Fibroblast of upper back skin (primary cell): ENCODE results near the gene LST1.
"Not testable (repeated sequence)": the region's sequence is repeated elsewhere in the genome, so short reads cannot be mapped to it uniquely, and the experiment has no call there.

Source experiments
- DNase-seq: peaks from one replicate; pipeline ENCODE4 v3.0.0-alpha.2; 2013

Gene LST1

GRCh38 chr6:31581434-31582229, 4.4 kb upstream of the LST1 start:
- no peak for DNase-seq

DNA sequence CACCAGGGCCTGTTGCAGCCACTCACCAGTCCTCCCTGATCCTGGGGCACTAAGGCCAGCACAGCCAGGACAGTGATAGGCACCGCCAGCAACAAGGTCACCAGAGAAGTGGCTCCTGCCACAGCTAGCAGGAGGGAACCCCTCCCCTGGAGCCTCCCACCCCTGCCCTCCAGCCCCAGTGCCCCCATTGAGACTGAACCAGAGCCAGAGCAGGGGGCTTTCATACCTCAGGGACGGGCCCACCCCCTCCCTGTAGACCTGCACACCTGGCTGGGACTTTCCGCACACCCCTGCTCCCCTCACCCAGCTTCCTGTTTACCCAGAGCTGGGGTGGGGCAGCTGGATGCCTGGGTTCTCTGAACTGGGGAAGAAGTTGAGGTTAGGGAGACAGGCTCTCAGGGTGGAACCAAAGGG, 3.8 kb upstream of the LST1 start, which contains the start of gene LTB:
Gene LTB (minus strand): TSS at position 195 of the 414 bp plus-strand sequence. CDS start 7 bp downstream, at position 188.
- no peak for DNase-seq

DNA sequence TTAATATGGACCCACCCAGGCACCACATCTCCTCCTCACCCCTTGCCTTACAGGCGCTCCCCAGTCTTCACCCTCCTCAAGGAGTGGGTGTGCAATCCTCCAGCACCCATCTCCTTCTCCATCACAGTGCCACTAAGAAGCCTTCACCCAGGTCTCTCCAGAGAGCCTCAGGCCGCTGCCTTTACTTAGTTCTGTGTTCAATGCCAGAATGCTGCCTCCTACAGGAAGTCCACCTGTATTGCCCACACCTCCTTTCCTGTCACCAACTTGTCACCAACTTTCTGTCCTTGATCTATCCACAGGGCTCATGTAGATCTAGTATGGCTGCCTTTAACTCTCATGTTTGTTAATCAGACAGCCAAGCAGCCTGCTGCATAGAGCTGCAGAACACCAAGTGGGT, 586 bp upstream of the LST1 start:
- no peak for DNase-seq

- DNase-seq = no peak
Measured at GRCh38 chr6:31586599-31587281, 663 bp downstream of the LST1 start.

- DNase-seq = no peak
Measured at GRCh38 chr6:31587791-31588777, 2.0 kb downstream of the LST1 start.

DNA sequence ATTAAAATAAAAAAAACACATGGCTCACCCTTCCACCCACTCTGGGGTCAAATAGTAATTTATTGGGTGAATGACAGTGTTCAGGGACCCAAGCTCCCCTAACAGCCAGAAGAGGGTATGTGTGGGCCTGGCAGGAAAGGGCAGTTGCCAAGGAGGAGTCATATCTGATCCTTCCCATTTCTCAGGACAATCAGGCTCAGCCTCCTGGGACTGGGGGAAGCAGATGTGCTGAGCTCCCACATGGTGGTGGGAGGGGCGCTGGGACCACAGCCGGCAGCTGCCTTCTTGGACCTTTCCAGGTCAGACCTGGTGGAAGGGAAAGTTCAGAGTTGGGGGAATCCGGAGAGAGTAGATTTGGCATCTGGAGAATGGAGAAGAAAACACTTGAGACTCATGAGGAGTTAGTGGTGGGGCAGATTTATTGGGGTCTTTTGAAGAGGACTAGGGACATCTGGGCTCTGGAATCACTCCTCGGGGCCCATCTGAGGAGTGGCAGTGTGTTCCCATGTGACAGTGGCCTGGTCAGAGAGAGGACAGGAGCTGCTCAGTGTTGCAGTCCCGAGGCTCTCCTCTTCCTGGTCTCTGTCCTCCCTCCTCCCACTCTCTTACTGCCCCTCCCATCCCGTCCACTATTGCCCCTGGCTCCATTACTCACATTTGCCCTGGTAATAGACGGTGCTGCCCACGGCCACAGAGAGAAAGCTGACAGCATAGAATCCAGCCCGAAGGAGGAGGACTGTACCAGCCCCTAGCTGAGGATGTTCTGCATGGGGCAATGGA, 3.0 kb downstream of the LST1 start:
- DNase-seq = no peak

DNA sequence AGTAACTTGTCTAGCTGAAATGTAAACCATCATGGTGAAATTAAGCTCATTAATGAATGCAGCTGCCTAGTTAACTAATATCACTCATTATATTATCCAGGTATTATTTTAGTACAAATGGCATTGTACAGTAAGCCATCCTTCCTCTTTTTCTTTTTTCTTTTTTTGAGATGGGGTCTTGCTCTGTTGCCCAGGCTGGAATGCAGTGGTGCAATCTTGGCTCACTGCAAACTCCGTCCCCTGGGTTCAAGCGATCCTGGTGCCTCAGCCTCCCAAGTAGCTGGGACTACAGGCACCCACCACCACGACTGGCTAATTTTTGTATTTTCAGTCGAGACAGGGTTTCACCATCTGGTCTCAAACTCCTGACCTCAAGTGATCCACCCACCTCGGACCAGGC, 4.6 kb downstream of the LST1 start:
- not testable (repeated sequence) for DNase-seq

- DNase-seq = no peak
Measured at GRCh38 chr6:31592396-31592771, 6.3 kb downstream of the LST1 start.

GRCh38 chr6:31597006-31597405, 10.9 kb downstream of the LST1 start:
- DNase-seq = peak; percentile 39

DNA sequence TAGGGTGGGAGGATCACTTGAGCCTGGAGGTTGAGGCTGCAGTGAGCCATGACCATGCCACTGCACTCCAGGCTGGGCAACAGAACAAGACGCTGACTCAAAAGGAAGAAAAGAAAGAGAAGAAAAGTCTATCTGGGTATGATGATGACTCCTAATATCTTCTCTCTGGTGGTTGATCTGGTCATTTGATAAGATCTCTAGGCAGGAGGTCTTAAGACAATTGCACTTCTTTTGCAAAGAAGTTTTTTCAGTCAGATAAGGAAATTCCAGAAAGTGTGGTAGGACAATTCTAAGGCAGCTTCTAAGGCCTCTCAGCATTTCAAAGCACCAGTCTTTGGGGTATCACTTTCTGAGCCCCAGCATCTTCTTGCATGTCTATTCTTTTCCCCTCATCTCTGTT, 21.2 kb downstream of the LST1 start:
- no peak for DNase-seq

GRCh38 chr6:31609519-31610406, 23.7 kb downstream of the LST1 start:
- DNase-seq = no peak

- peak; percentile 51 for DNase-seq
Measured at GRCh38 chr6:31610968-31611367, 24.9 kb downstream of the LST1 start.

GRCh38 chr6:31614075-31614619, 28.1 kb downstream of the LST1 start:
- DNase-seq = no peak

GRCh38 chr6:31614684-31615578, 28.9 kb downstream of the LST1 start, which contains the start of gene AIF1:
TSS of gene AIF1 (plus strand) at chr6:31615234. CDS start at chr6:31615330, 96 bp downstream.
- no peak for DNase-seq

DNA sequence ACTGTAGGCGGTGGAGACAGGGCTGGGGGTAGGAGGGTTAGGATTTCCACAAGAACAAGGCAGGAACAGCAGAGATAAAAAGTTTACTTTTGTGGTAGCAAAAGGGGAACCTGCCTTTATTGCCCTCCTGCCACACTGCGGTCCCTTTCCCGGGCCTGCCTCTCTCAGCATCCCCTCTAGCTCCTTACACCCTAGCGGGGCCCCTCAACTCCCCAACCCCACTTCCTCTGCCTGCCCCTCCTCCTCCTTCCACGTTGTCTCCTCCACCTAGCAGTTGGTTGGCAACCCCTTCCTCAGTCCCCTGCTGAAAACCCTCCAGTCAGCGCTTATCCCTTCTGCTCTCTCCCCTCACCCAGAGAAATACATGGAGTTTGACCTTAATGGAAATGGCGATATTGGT, 29.7 kb downstream of the LST1 start:
- DNase-seq = no peak

GRCh38 chr6:31617010-31617409, 30.9 kb downstream of the LST1 start:
- DNase-seq = no peak

DNA sequence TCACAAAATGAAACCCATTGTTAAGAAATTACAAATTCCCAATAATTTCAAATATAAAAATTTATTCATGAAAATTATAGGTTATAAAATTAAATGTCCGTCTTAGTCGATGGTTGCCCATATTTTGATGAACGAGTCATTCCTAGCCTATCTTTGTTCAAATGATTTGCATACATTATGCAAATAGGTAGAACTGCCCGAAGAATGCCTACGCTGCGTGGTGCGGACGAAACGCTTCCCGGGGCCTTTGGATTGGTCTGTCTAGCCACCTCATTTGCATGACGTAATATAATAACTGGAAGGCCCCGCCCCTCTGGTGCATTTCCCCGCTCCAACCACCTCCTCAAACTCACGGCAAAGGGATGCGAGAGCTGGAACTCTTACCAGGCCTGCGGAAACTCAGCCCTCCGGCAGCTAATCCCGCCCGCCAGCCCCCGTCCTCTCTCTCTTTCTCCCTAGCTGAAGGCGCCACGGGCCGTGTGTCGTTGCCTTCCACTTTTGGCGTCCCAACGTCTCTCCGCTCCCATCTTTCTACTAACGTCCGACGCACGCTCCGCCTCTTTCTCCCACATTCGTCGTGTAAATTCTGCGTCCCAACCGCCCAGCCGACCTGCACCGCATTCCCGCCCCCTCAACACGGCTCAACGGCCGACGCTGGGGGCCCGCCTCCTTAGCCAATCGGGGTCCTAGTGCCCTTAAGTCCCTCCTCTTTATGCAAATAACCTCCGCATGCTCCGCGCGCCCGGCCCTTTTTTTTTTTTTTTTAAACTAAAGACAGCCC, 33.9 kb downstream of the LST1 start:
- DNase-seq = peak; percentile 100

DNA sequence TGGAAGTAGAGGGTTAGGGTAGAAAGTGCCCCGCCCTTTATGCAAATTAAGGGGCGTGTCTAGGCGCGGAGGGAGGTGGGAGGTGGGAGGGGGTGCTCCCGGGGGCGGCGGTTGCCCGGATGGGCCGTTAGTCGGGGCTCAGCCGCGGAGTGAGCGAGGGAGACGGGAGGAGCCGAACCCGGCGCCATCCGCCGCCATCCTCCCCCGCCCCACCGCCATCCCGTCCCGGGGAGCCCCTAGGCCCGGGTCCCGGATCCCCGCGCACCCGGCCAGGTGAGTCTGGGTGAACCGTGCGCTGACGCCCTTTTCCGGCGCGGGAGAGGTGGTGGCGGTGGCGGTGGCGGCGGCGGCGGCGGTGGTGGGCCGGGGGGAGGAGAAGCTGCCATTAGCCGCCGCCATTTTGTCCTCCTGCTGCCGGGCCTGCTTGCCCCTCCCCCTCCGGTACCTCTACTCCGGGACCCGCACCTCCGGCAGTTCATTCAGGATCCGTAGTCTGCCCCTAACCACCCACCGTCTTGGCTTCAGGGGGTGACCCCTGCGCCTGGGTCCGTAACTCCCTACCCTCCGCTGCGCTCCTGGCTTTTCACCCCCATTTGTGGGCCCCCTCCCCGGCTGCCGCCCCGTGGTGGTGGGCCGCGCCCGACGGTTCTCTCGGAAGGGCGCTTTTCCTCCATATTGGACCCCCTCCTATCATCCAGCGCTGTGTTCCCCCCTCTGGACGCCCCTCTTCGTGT, 34.7 kb downstream of the LST1 start, which contains the start of gene PRRC2A:
Gene PRRC2A (plus strand): TSS at position 130 of the 734 bp plus-strand sequence. CDS start 2,075 bp downstream, outside the sequence.
- peak; percentile 72 for DNase-seq
